ENCODE data around the gene OBP2A. TPM values are rescaled to one million over a fixed set of nuclear protein-coding genes. Genes with fewer than 3 reads are reported as not detected.
"Not testable (repeated sequence)": the region's sequence is repeated elsewhere in the genome, so short reads cannot be mapped to it uniquely, and the experiment has no call there.

The OBP2A gene
- polyA plus RNA-seq, 3 donors, result not detected

DNA sequence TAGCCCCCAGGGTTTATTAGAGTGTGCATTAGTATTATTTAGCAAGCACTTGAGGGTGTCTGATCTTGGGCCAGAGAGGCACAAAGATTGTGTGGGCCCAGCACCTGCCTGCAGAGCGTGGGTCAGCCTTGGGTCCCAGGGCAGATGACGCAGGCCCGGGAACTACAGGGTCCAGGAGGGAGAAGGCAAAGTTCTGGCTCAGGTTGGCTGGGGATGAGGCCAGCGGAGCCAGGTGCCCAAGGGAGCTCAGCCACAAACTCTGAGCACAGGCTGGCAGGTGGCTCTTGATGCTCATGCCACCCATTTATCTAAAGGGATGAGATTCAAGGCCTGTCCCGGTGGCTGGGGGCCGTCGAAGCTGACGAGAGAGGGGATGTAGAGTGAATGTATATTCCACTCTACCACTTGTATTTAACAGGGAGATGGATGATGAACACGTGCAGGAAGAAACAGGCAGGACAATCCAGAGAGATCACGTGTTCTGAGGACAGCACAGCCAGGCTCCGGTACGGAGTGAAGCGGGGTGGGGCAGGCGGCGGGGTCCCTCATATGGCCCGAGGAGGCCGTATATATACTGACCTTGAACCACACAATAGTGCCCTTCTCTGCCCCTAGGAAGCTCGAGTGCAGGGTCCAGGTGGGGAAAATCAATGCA, 818 bp upstream of the OBP2A start:
- H3K27me3 Mint-ChIP-seq (ENCODE audit: low read depth in 3 of 3), result peaks cover 2 to 7% (median 6%) of the 10 kb centered on the region in 3 donors
- H3K9me3 ChIP-seq (replicated peaks in 1 of 2; ENCODE audit: control insufficient read depth in 1 of 2, insufficient read depth in 1 of 2, low read length in 2 of 2), result peaks cover 0 to 6% of the 10 kb centered on the region in 2 donors
- H3K27ac Mint-ChIP-seq, result peak overlapping the region in 1 of 7 donors; percentile 61
- H3K4me1 ChIP-seq (ENCODE audit: control insufficient read depth in 1 of 2, insufficient read depth in 2 of 2, low read length in 2 of 2), result no peaks in the 10 kb centered on the region
- TF ChIP-seq, protein P1, sequence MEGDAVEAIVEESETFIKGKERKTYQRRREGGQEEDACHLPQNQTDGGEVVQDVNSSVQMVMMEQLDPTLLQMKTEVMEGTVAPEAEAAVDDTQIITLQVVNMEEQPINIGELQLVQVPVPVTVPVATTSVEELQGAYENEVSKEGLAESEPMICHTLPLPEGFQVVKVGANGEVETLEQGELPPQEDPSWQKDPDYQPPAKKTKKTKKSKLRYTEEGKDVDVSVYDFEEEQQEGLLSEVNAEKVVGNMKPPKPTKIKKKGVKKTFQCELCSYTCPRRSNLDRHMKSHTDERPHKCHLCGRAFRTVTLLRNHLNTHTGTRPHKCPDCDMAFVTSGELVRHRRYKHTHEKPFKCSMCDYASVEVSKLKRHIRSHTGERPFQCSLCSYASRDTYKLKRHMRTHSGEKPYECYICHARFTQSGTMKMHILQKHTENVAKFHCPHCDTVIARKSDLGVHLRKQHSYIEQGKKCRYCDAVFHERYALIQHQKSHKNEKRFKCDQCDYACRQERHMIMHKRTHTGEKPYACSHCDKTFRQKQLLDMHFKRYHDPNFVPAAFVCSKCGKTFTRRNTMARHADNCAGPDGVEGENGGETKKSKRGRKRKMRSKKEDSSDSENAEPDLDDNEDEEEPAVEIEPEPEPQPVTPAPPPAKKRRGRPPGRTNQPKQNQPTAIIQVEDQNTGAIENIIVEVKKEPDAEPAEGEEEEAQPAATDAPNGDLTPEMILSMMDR (IDR thresholded peaks at IDR 0.05), result no peak
- no peak overlapping the region for H3K4me3 Mint-ChIP-seq
- WGBS (ENCODE audit: insufficient coverage), result 91% methylated on average over 9 of the region's 18 CpGs
- H3K27me3 ChIP-seq (ENCODE audit: control insufficient read depth in 2 of 2, insufficient read depth in 2 of 2, low read length in 2 of 2), result no peaks in the 10 kb centered on the region
- no peak overlapping the region for H3K27ac ChIP-seq (ENCODE audit: low read depth in 1 of 2, low read length in 2 of 2)
- intact Hi-C loops (cut with micrococcal nuclease), result no loop called here
- no peaks in the 10 kb centered on the region for H3K36me3 Mint-ChIP-seq
- no peaks in the 10 kb centered on the region for H3K4me1 Mint-ChIP-seq
- DNase-seq, result no peak
- H2AFZ ChIP-seq (ENCODE audit: insufficient read depth, low read depth, low read length, poor library complexity, severe bottlenecking), result no peak overlapping the region
- H3K4me3 ChIP-seq (replicated peaks in 1 of 3; ENCODE audit: low read depth in 2 of 3, low read length in 3 of 3), result no peak overlapping the region
- no peaks in the 10 kb centered on the region for H3K36me3 ChIP-seq (replicated peaks in 1 of 2; ENCODE audit: control insufficient read depth in 1 of 2, insufficient read depth in 2 of 2, low read length in 2 of 2)
- H4K20me1 ChIP-seq (ENCODE audit: insufficient read depth, low read length), result no peaks in the 10 kb centered on the region
- no peak overlapping the region for H3K4me2 ChIP-seq (replicated peaks; ENCODE audit: extremely low read depth, low read length, poor library complexity, severe bottlenecking)
- H3K9me3 Mint-ChIP-seq, result peaks cover 0 to 16% (median 3%) of the 10 kb centered on the region in 7 donors
- no peaks in the 10 kb centered on the region for H3K79me2 ChIP-seq (ENCODE audit: insufficient read depth, low read length)
- H3K9ac ChIP-seq (ENCODE audit: insufficient read depth, low read length, poor library complexity, severe bottlenecking), result no peak overlapping the region

DNA sequence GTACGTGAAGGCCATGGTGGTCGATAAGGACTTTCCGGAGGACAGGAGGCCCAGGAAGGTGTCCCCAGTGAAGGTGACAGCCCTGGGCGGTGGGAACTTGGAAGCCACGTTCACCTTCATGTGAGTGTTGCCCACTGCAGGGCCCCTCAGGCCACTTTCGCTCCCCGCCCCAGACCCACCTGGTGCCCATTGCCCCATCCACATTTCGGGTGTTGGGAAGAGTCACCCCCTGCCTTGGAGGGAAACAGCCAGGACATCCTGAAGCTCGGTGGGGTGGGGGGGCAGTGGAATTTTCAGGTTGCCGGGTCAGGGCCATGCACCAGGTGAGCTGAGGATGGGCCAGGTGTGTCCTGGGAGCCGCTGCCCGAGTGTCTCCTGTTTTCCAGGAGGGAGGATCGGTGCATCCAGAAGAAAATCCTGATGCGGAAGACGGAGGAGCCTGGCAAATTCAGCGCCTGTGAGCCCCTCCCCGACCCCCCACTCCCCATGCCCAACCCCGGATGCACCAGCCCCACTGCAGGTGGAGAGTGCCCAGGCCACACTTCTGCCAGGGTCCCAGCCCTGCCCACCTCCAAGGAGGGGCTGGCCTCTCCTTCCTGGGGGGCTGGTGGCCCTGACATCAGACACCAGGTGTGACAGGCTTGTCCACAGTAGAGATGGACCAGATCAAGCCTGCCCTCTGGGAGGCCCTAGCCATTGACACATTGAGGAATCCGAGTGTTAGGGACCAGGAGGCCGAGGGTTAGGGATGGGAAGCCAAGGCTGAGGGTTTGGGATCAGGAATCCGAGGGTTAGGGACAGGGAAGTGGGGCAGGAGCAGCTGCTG, 1.1 kb downstream of the OBP2A start:
- H3K27ac ChIP-seq (ENCODE audit: low read depth in 1 of 2, low read length in 2 of 2); H3K27me3 ChIP-seq (ENCODE audit: control insufficient read depth in 2 of 2, insufficient read depth in 2 of 2, low read length in 2 of 2); H3K36me3 Mint-ChIP-seq; H3K9me3 ChIP-seq (replicated peaks in 1 of 2; ENCODE audit: control insufficient read depth in 1 of 2, insufficient read depth in 1 of 2, low read length in 2 of 2); H3K4me3 Mint-ChIP-seq; H3K27me3 Mint-ChIP-seq (ENCODE audit: low read depth in 3 of 3); H4K20me1 ChIP-seq (ENCODE audit: insufficient read depth, low read length); H2AFZ ChIP-seq (ENCODE audit: insufficient read depth, low read depth, low read length, poor library complexity, severe bottlenecking); H3K4me1 ChIP-seq (ENCODE audit: control insufficient read depth in 1 of 2, insufficient read depth in 2 of 2, low read length in 2 of 2); H3K4me2 ChIP-seq (replicated peaks; ENCODE audit: extremely low read depth, low read length, poor library complexity, severe bottlenecking); H3K4me1 Mint-ChIP-seq; H3K27ac Mint-ChIP-seq; intact Hi-C loops (cut with micrococcal nuclease); H3K4me3 ChIP-seq (replicated peaks in 1 of 3; ENCODE audit: low read depth in 2 of 3, low read length in 3 of 3); DNase-seq; H3K79me2 ChIP-seq (ENCODE audit: insufficient read depth, low read length); H3K36me3 ChIP-seq (replicated peaks in 1 of 2; ENCODE audit: control insufficient read depth in 1 of 2, insufficient read depth in 2 of 2, low read length in 2 of 2); H3K9ac ChIP-seq (ENCODE audit: insufficient read depth, low read length, poor library complexity, severe bottlenecking): not testable (repeated sequence)
- WGBS (ENCODE audit: insufficient coverage), result 89% methylated on average over 11 of the region's 21 CpGs
- peaks cover 0 to 15% (median 3%) of the 10 kb centered on the region in 7 donors for H3K9me3 Mint-ChIP-seq
